Esophagus muscularis mucosa (tissue), 3 donors: Measurements from ENCODE around the gene STAT3.

Experiments
- POLR2A ChIP-seq: fragments of 450-650 bp; IDR thresholded peaks from one replicate; pipeline ENCODE4 v1.6.1; 2017; ENCODE audit warnings: antibody characterized with exemption, moderate library complexity, mild to moderate bottlenecking, low read depth
- POLR2AphosphoS5 ChIP-seq, 2 donors: sonication (generic); formaldehyde crosslinking; IDR thresholded peaks; one replicate each; pipeline ENCODE4 v1.6.1; 2017; ENCODE audit warnings: antibody characterized with exemption in 2 of 2
- TF ChIP-seq, protein P1 (sequence below), 3 experiments: fragments of 200-600 bp in 2 of 3; fragments of 450-650 bp in 1 of 3; sonication (generic) in 2 of 3; IDR thresholded peaks; one replicate each; pipeline ENCODE4 v1.5.1; 2017 to 2019; ENCODE audit warnings: antibody characterized with exemption in 3 of 3, mild to moderate bottlenecking in 2 of 3, moderate library complexity in 1 of 3

DNA sequence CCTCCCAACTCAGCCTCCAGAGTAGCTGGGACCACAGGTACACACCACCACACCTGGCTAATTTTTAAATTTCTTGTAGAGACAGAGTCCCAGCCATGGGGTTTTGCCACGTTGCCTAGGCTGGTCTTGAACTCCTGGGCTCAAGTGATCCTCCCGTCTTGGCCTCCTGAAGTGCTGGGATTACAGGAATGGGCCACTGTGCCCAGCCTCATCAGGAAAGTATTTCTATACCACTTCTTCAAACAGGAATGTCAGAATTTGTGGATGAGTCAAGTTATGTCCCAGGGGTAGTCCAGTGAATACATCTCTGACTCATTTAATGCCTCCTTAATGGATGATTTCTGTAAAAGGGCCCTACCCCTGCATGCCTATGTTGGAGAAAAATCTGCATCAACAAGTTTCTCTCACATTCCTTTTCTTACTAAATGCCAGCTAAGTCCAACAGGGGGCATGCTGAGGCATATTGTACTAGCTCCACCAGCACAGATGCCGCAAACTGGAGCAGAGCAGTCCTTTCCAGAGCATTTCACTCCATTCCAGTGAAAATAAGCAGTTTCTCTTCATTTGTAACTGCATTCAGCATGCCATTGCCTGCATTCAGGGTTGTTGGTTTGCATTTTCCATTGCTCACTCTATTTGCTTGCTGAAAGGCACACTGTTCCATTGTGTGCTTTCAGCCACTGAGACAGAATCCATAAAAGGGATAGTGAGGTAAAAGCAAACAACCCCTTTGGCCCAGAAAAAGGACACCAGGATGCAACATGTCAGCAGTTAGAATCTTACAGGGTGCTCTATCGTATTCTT lies 40.1 kb upstream of the STAT3 start:
- TF ChIP-seq, protein P1, sequence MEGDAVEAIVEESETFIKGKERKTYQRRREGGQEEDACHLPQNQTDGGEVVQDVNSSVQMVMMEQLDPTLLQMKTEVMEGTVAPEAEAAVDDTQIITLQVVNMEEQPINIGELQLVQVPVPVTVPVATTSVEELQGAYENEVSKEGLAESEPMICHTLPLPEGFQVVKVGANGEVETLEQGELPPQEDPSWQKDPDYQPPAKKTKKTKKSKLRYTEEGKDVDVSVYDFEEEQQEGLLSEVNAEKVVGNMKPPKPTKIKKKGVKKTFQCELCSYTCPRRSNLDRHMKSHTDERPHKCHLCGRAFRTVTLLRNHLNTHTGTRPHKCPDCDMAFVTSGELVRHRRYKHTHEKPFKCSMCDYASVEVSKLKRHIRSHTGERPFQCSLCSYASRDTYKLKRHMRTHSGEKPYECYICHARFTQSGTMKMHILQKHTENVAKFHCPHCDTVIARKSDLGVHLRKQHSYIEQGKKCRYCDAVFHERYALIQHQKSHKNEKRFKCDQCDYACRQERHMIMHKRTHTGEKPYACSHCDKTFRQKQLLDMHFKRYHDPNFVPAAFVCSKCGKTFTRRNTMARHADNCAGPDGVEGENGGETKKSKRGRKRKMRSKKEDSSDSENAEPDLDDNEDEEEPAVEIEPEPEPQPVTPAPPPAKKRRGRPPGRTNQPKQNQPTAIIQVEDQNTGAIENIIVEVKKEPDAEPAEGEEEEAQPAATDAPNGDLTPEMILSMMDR (IDR thresholded peaks at IDR 0.05), result peak; percentile 66 to 80 (median 80)
- peak; percentile 58 to 67 for TF ChIP-seq POLR2AphosphoS5 (IDR thresholded peaks at IDR 0.05)
- no peak for TF ChIP-seq POLR2A
